PFSK-1 (cell line): ENCODE data around the gene PDE8A.

Experiments used
- POLR2AphosphoS5 ChIP-seq: IDR thresholded peaks from 2 replicates; pipeline ENCODE4 v1.6.1; 2012; ENCODE audit warnings: low read depth, mild to moderate bottlenecking, control low read depth, low read length, moderate library complexity
- REST ChIP-seq, 2 experiments: IDR thresholded peaks; 2 replicates each; pipeline versions ENCODE4 v1.6.1 to v1.8.0; 2011 to 2012; ENCODE audit warnings: low read depth in 2 of 2, low read length in 2 of 2, control low read depth in 1 of 2, inconsistent platforms in 1 of 2, mild to moderate bottlenecking in 1 of 2, moderate library complexity in 1 of 2; ENCODE audit not compliant: insufficient read depth in 1 of 2

- TF ChIP-seq POLR2AphosphoS5 (no peak), REST (IDR thresholded peaks at IDR 0.05; ENCODE audit: insufficient read depth in 1 of 2, low read depth in 2 of 2, low read length in 2 of 2) (no peak)
Measured at GRCh38 chr15:85049805-85050204, 68.1 kb downstream of the PDE8A start.
